Neural cell (in vitro differentiated cells): ENCODE measurements around the gene ESRRB. TPM values are rescaled to one million over a fixed set of nuclear protein-coding genes. Genes with fewer than 3 reads are reported as not detected.

Source experiments
- H2AFZ ChIP-seq: fragments of 200-600, 300-800 bp; sonication (generic), shearing (Covaris generic); 2 replicates; pipeline ENCODE4 v1.6.0; 2014; ENCODE audit warnings: low read depth, mild to moderate bottlenecking, antibody characterized with exemption, low read length, moderate library complexity
- H3F3A ChIP-seq: fragments of 200-600 bp; shearing (Covaris generic); 2 replicates; pipeline ENCODE4 v1.6.1; 2016; ENCODE audit warnings: mild to moderate bottlenecking, moderate library complexity, mixed read lengths, antibody characterized with exemption, low read length; ENCODE audit not compliant: insufficient read depth, poor library complexity, severe bottlenecking
- H3K27ac ChIP-seq: fragments of 200-600, 300-800 bp; sonication (generic), shearing (Covaris generic); 2 replicates; pipeline ENCODE4 v1.5.1; 2014; ENCODE audit warnings: mild to moderate bottlenecking, low read length, moderate library complexity
- H3K27me3 ChIP-seq: fragments of 300-800, 200-600 bp; sonication (generic), shearing (Covaris generic); 2 replicates; pipeline ENCODE4 v1.6.0; 2014; ENCODE audit warnings: mild to moderate bottlenecking, low read depth, low read length, moderate library complexity; ENCODE audit not compliant: insufficient read depth
- H3K36me3 ChIP-seq: fragments of 300-800, 200-600 bp; sonication (generic), shearing (Covaris generic); 2 replicates; pipeline ENCODE4 v1.5.1; 2014; ENCODE audit warnings: mild to moderate bottlenecking, antibody characterized with exemption, low read length, moderate library complexity; ENCODE audit not compliant: insufficient read depth
- H3K4me2 ChIP-seq: fragments of 300-800, 200-600 bp; sonication (generic), shearing (Covaris generic); 2 replicates; pipeline ENCODE4 v1.6.0; 2014; ENCODE audit warnings: mild to moderate bottlenecking, low read length
- H3K4me3 ChIP-seq: fragments of 300-800, 200-600 bp; sonication (generic), shearing (Covaris generic); 2 replicates; pipeline ENCODE4 v1.5.1; 2014; ENCODE audit warnings: mild to moderate bottlenecking, low read length, moderate library complexity
- H3K79me2 ChIP-seq: fragments of 200-600 bp; shearing (Covaris generic); replicated peaks from 2 replicates; pipeline ENCODE4 v1.6.0; 2014; ENCODE audit warnings: mild to moderate bottlenecking, low read length, moderate library complexity; ENCODE audit not compliant: insufficient read depth
- H3K9ac ChIP-seq: fragments of 300-800, 200-600 bp; sonication (generic), shearing (Covaris generic); 2 replicates; pipeline ENCODE4 v1.6.1; 2016; ENCODE audit warnings: mild to moderate bottlenecking, low read length, mixed read lengths
- H3K9me2 ChIP-seq: fragments of 200-600 bp; shearing (Covaris generic); 2 replicates; pipeline ENCODE4 v1.6.1; 2016; ENCODE audit warnings: mild to moderate bottlenecking, low read length, mixed read lengths; ENCODE audit not compliant: insufficient read depth
- H3K9me3 ChIP-seq: fragments of 200-600, 300-800 bp; sonication (generic), shearing (Covaris generic); 2 replicates; pipeline ENCODE4 v1.6.1; 2016; ENCODE audit warnings: mild to moderate bottlenecking, mixed run types, low read length, moderate library complexity, mixed read lengths
- H4K20me1 ChIP-seq: fragments of 200-600 bp; shearing (Covaris generic); 2 replicates; pipeline ENCODE4 v1.6.1; 2016; ENCODE audit warnings: mild to moderate bottlenecking, mixed run types; ENCODE audit not compliant: insufficient read depth
- EP300 ChIP-seq: fragments of 450-650 bp; conservative IDR thresholded peaks from 2 replicates; pipeline ENCODE4 v1.6.1; 2014; ENCODE audit warnings: antibody characterized with exemption, mild to moderate bottlenecking, moderate library complexity; ENCODE audit not compliant: poor library complexity, severe bottlenecking
- EZH2 ChIP-seq: fragments of 200-600, 300-800 bp; shearing (Covaris generic), sonication (generic); IDR thresholded peaks from 2 replicates; pipeline ENCODE4 v1.6.1; 2014; ENCODE audit warnings: antibody characterized with exemption, low read length, borderline replicate concordance, mild to moderate bottlenecking; ENCODE audit not compliant: insufficient read depth, poor library complexity, severe bottlenecking
- MXI1 ChIP-seq: fragments of 450-650 bp; conservative IDR thresholded peaks from 2 replicates; pipeline ENCODE4 v1.6.1; 2014; ENCODE audit warnings: antibody characterized with exemption, mild to moderate bottlenecking; ENCODE audit not compliant: poor library complexity, severe bottlenecking
- POLR2AphosphoS5 ChIP-seq: IDR thresholded peaks from 2 replicates; pipeline ENCODE4 v1.6.1; 2012
- RAD21 ChIP-seq: fragments of 450-650 bp; conservative IDR thresholded peaks from 2 replicates; pipeline ENCODE4 v1.6.1; 2014; ENCODE audit warnings: antibody characterized with exemption, mild to moderate bottlenecking, moderate library complexity
- SMC3 ChIP-seq: fragments of 450-650 bp; conservative IDR thresholded peaks from 2 replicates; pipeline ENCODE4 v1.6.1; 2014; ENCODE audit warnings: antibody characterized with exemption, mild to moderate bottlenecking, moderate library complexity; ENCODE audit not compliant: poor library complexity
- TAF1 ChIP-seq: IDR thresholded peaks from 2 replicates; pipeline ENCODE4 v1.6.1; 2012; ENCODE audit warnings: low read depth
- polyA plus RNA-seq: library from polyadenylated mRNA; depleted of rRNA; stranded (reverse); fragments of >200 nt; gene quantifications from 2 replicates; pipeline ENCODE4 v1.2.3, GENCODE V29; 2014
- TF ChIP-seq, protein P1 (sequence below): fragments of 450-650 bp; IDR thresholded peaks from 2 replicates; pipeline ENCODE4 v1.5.1; 2014; ENCODE audit warnings: antibody characterized with exemption, mild to moderate bottlenecking, moderate library complexity; ENCODE audit not compliant: poor library complexity, severe bottlenecking
- TF ChIP-seq, protein P2 (sequence below): IDR thresholded peaks from 2 replicates; pipeline ENCODE4 v1.6.1; 2012; ENCODE audit warnings: borderline replicate concordance

The ESRRB gene
- polyA plus RNA-seq, 1 donor from 2014 or later, result 0.59 TPM

DNA sequence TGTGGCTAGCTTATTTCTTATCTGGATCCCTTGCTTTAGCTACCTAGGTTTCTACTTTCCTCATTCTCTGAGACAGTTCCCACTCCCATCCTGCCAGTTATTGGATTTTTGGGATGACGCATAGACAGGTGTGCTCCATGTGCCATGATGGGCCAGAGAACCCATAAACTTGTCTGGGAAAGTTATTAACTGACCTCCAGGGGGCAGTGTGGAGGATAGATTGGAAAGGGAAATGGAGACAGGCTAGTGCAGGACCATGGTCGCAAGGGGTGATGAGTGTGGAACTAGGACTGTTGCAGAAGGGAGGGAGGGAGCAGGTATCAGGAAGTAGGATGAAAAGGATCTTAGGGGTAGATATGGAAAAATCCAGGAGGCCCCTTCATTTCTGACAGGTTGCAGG is 80.3 kb downstream of the ESRRB start:
- TF ChIP-seq EP300, result no peak
- TF ChIP-seq POLR2AphosphoS5, result no peak
- no peak for TF ChIP-seq MXI1
- TF ChIP-seq TAF1, result no peak
- TF ChIP-seq, protein P1, sequence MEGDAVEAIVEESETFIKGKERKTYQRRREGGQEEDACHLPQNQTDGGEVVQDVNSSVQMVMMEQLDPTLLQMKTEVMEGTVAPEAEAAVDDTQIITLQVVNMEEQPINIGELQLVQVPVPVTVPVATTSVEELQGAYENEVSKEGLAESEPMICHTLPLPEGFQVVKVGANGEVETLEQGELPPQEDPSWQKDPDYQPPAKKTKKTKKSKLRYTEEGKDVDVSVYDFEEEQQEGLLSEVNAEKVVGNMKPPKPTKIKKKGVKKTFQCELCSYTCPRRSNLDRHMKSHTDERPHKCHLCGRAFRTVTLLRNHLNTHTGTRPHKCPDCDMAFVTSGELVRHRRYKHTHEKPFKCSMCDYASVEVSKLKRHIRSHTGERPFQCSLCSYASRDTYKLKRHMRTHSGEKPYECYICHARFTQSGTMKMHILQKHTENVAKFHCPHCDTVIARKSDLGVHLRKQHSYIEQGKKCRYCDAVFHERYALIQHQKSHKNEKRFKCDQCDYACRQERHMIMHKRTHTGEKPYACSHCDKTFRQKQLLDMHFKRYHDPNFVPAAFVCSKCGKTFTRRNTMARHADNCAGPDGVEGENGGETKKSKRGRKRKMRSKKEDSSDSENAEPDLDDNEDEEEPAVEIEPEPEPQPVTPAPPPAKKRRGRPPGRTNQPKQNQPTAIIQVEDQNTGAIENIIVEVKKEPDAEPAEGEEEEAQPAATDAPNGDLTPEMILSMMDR, result no peak
- TF ChIP-seq EZH2, result no peak
- TF ChIP-seq, protein P2, sequence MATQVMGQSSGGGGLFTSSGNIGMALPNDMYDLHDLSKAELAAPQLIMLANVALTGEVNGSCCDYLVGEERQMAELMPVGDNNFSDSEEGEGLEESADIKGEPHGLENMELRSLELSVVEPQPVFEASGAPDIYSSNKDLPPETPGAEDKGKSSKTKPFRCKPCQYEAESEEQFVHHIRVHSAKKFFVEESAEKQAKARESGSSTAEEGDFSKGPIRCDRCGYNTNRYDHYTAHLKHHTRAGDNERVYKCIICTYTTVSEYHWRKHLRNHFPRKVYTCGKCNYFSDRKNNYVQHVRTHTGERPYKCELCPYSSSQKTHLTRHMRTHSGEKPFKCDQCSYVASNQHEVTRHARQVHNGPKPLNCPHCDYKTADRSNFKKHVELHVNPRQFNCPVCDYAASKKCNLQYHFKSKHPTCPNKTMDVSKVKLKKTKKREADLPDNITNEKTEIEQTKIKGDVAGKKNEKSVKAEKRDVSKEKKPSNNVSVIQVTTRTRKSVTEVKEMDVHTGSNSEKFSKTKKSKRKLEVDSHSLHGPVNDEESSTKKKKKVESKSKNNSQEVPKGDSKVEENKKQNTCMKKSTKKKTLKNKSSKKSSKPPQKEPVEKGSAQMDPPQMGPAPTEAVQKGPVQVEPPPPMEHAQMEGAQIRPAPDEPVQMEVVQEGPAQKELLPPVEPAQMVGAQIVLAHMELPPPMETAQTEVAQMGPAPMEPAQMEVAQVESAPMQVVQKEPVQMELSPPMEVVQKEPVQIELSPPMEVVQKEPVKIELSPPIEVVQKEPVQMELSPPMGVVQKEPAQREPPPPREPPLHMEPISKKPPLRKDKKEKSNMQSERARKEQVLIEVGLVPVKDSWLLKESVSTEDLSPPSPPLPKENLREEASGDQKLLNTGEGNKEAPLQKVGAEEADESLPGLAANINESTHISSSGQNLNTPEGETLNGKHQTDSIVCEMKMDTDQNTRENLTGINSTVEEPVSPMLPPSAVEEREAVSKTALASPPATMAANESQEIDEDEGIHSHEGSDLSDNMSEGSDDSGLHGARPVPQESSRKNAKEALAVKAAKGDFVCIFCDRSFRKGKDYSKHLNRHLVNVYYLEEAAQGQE, result no peak
- no peak for TF ChIP-seq RAD21
- TF ChIP-seq SMC3, result no peak
- Histone ChIP-seq H3K9ac (no peak overlapping the region), H3K9me2 (no peaks in the 10 kb centered on the region), H3K9me3 (no peaks in the 10 kb centered on the region), H4K20me1 (no peaks in the 10 kb centered on the region), H3K27ac (no peak overlapping the region), H3K79me2 (no peaks in the 10 kb centered on the region), H3K4me3 (no peak overlapping the region), H3K36me3 (no peaks in the 10 kb centered on the region), H3K4me2 (no peak overlapping the region), H3F3A (no peaks in the 10 kb centered on the region), H3K27me3 (no peaks in the 10 kb centered on the region), H2AFZ (no peak overlapping the region)

DNA sequence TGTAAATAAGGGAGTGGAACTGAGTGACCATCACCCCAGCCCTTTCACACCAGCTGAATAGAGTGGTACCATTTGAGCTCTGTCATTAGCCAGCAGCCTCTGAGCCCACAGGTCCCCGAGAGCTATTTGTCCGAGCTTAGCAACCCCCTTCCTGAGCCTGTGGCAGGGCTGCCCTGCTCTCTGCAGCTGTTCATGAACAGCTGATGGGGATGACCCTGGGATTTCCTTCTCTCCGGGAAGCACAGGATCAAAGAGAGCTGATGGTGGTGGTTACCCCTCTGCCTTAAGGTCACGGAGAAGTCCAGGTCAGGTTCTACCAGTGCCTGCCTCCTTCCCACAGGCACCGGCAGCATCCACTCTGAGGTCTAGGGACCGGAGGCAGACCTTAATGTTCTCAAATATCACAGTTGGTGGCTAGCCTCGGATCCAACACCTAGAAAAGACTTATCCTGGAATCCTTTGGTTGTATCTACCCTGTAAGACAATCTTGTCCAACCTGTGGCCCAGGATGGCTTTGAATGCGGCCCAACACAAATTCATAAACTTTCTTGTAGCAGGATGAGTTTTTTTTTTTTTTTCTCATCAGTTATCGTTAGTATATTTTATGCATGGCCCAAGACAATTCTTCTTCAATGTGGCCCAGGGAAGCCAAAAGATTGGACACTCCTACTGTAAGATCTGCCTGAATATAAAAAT is 81.1 kb downstream of the ESRRB start:
- Histone ChIP-seq H3K4me3 (no peak overlapping the region), H3K27me3 (no peaks in the 10 kb centered on the region), H3K9me2 (no peaks in the 10 kb centered on the region), H3K9ac (no peak overlapping the region), H3K9me3 (no peaks in the 10 kb centered on the region), H3K27ac (no peak overlapping the region), H3F3A (no peaks in the 10 kb centered on the region), H3K36me3 (no peaks in the 10 kb centered on the region), H4K20me1 (no peaks in the 10 kb centered on the region), H3K79me2 (no peaks in the 10 kb centered on the region), H2AFZ (no peak overlapping the region), H3K4me2 (no peak overlapping the region)
- TF ChIP-seq RAD21 (no peak), EP300 (no peak), EZH2 (no peak), TAF1 (no peak), MXI1 (no peak), POLR2AphosphoS5 (no peak), SMC3 (no peak)
- TF ChIP-seq, protein P2, result no peak
- TF ChIP-seq, protein P1, result no peak
